Neural cell (in vitro differentiated cells): ENCODE data around the gene TCP11.

Source experiments
- CTCF ChIP-seq: fragments of 450-650 bp; IDR thresholded peaks from 2 replicates; pipeline ENCODE4 v1.5.1; 2014; ENCODE audit warnings: antibody characterized with exemption, mild to moderate bottlenecking, moderate library complexity; ENCODE audit not compliant: poor library complexity, severe bottlenecking
- REST ChIP-seq: IDR thresholded peaks from 2 replicates; pipeline ENCODE4 v1.6.1; 2012; ENCODE audit warnings: borderline replicate concordance
- SMC3 ChIP-seq: fragments of 450-650 bp; conservative IDR thresholded peaks from 2 replicates; pipeline ENCODE4 v1.6.1; 2014; ENCODE audit warnings: antibody characterized with exemption, mild to moderate bottlenecking, moderate library complexity; ENCODE audit not compliant: poor library complexity
- TAF1 ChIP-seq: IDR thresholded peaks from 2 replicates; pipeline ENCODE4 v1.6.1; 2012; ENCODE audit warnings: low read depth

DNA sequence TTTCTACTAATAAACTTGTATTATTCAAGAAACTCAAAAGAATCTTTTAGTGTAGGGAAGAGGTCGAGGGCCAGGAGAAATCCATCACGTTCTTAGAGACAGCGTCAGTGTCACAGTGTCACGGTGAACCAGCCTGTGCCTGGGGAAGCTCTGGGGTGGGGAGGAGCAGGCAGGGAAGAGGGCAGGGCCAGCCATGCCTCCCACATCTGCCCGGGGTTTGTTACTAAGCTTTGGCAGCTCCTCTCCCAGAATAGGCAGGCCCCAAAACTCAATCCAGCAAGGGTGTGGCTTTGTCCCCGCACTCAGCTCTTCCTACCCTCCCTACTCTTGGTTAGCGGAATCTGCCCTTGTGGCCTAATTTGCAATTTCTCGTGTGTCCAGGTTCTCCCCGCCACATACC lies 72.9 kb downstream of the TCP11 start:
- TF ChIP-seq REST (no peak), TAF1 (no peak), CTCF (no peak), SMC3 (no peak)
